MCF 10A (cell line): ENCODE data around the gene TRIM25. TPM values are rescaled to one million over a fixed set of nuclear protein-coding genes. Genes with fewer than 3 reads are reported as not detected.

Source experiments
- BruUV-seq: library from RNA; stranded (reverse); fragments of 400-500 nt; replicated peaks from 2 replicates; lab custom pipeline; 2021; lab: Mats Ljungman, UMichigan
- CTCF ChIA-PET: fragments of 300-600 bp; sonication (Branson Sonifier 250); formaldehyde crosslinking; extraction: SDS; loops from one replicate; lab custom pipeline; 2021; ENCODE audit warnings: antibody characterized with exemption, inconsistent platforms; lab: Yijun Ruan, JAX
- POLR2A ChIA-PET: fragments of 300-600, 350-650 bp; sonication (Branson Sonifier 250); formaldehyde crosslinking; extraction: SDS; loops from one replicate; lab custom pipeline; 2020; ENCODE audit warnings: antibody characterized with exemption, inconsistent platforms; lab: Yijun Ruan, JAX
- DNase-seq: peaks from one replicate; pipeline ENCODE4 v3.0.0-alpha.2; 2018; ENCODE audit not compliant: unreplicated experiment
- H3K27ac Mint-ChIP-seq: one replicate; pipeline ENCODE4 v1.8.0; 2022; ENCODE audit warnings: mild to moderate bottlenecking, low read depth, mixed read lengths; ENCODE audit not compliant: unreplicated experiment
- H3K27me3 Mint-ChIP-seq: one replicate; pipeline ENCODE4 v1.8.0; 2022; ENCODE audit warnings: mixed read lengths; ENCODE audit not compliant: insufficient read depth, unreplicated experiment
- H3K36me3 Mint-ChIP-seq: one replicate; pipeline ENCODE4 v1.8.0; 2022; ENCODE audit warnings: mild to moderate bottlenecking, moderate library complexity, mixed read lengths; ENCODE audit not compliant: insufficient read depth, unreplicated experiment
- H3K4me1 Mint-ChIP-seq: one replicate; pipeline ENCODE4 v1.8.0; 2022; ENCODE audit warnings: mixed read lengths; ENCODE audit not compliant: insufficient read depth, unreplicated experiment
- H3K4me3 Mint-ChIP-seq: one replicate; pipeline ENCODE4 v1.8.0; 2022; ENCODE audit warnings: mild to moderate bottlenecking, moderate library complexity, mixed read lengths; ENCODE audit not compliant: unreplicated experiment
- H3K9me3 Mint-ChIP-seq: one replicate; pipeline ENCODE4 v1.8.0; 2022; ENCODE audit warnings: mixed read lengths; ENCODE audit not compliant: unreplicated experiment
- intact Hi-C: fragments of 100-400 bp; cut with micrococcal nuclease; formaldehyde crosslinking; loops from 2 replicates; pipeline ENCODE4 v1.14.1; 2022
- total RNA-seq: library from RNA; stranded (reverse); gene quantifications from 2 replicates; pipeline ENCODE4 v1.2.3, GENCODE V29; 2022
- TF ChIP-seq, protein P1 (sequence below): fragments of 200-600 bp; IDR thresholded peaks from one replicate; pipeline ENCODE4 v1.8.0; 2022; ENCODE audit warnings: antibody characterized with exemption, mild to moderate bottlenecking; ENCODE audit not compliant: unreplicated experiment

TRIM25 gene
- total RNA-seq, 1 experiment from 2014 or later = 178 TPM

DNA sequence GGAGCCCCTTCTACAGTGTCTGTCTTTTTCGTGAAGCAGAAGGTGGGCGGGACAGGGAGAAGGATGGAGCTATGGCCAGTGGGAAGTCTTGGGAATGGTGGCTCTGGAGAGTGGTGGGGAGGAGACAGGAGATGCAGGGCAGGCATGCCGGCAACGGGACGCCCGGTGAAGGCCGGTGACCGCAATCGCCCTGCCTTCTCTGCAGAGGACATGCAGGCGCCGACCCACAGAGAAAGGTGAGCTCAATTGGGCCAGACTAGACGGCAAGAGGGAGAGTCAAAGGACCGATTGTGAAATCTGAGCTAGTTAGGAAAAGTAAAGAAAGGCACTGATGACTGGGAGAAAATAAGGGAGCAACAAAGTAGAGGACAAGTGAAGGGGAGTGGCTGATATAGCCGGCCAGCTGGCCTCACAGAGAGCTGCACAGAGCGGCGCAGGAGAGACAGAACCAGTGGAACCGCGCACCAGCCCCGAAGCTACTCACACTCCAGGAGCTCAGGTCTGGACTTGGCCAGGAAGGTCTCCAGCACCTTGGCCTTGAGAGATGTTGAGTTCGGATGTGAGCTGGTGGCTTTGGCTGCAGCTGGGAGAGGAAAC, 18.9 kb downstream of the TRIM25 start:
- POLR2A ChIA-PET = interaction anchor here (0.6 kb wide), 1 partner anchor 43 kb away, joined by 3 read pairs; no protein-coding TSS in a partner anchor
- Mint-ChIP-seq H3K4me1 (no peaks in the 10 kb centered on the region), H3K27ac (no peak overlapping the region), H3K27me3 (no peaks in the 10 kb centered on the region), H3K36me3 (peaks cover 98% of the 10 kb centered on the region), H3K9me3 (peaks cover 10% of the 10 kb centered on the region), H3K4me3 (no peak overlapping the region)
- TF ChIP-seq, protein P1, sequence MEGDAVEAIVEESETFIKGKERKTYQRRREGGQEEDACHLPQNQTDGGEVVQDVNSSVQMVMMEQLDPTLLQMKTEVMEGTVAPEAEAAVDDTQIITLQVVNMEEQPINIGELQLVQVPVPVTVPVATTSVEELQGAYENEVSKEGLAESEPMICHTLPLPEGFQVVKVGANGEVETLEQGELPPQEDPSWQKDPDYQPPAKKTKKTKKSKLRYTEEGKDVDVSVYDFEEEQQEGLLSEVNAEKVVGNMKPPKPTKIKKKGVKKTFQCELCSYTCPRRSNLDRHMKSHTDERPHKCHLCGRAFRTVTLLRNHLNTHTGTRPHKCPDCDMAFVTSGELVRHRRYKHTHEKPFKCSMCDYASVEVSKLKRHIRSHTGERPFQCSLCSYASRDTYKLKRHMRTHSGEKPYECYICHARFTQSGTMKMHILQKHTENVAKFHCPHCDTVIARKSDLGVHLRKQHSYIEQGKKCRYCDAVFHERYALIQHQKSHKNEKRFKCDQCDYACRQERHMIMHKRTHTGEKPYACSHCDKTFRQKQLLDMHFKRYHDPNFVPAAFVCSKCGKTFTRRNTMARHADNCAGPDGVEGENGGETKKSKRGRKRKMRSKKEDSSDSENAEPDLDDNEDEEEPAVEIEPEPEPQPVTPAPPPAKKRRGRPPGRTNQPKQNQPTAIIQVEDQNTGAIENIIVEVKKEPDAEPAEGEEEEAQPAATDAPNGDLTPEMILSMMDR = no peak
- DNase-seq = no peak
- no TSS peak for BruUV-seq
- intact Hi-C loops = no loop called here
- CTCF ChIA-PET = interaction anchor here (1.0 to 3.2 kb wide), 4 partner anchors 9 to 86 kb away, joined by 3 to 12 read pairs (median 4); no protein-coding TSS in a partner anchor

DNA sequence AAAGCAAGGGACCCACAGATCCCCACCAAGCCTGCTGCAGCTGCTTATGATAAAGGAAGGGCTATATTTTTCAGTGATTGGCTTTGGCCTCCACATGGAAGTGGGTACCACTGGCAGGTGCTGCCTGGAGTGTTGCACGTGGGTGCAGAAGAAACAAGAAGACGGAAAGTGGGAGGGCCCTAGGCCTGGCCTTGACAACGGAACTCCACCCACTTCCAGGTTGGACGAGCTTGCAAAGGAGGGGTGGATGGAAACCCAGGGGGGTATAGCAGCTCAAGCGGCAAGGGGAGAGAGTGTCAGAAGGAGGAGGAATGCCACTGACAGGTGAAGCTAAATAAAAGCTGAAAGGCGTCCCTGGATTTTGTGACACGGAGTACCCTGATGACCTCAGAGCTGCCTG, 20.3 kb downstream of the TRIM25 start:
- DNase-seq = no peak
- Mint-ChIP-seq H3K4me1 (no peaks in the 10 kb centered on the region), H3K27me3 (no peaks in the 10 kb centered on the region), H3K27ac (no peak overlapping the region), H3K4me3 (no peak overlapping the region), H3K36me3 (peaks cover 99% of the 10 kb centered on the region), H3K9me3 (peaks cover 10% of the 10 kb centered on the region)
- no TSS peak for BruUV-seq
- intact Hi-C loops = no loop called here
- TF ChIP-seq, protein P1 = no peak
- POLR2A ChIA-PET = no interaction called here
- CTCF ChIA-PET = interaction anchor here (0.6 to 3.2 kb wide), 4 partner anchors 12 to 159 kb away, joined by 3 to 12 read pairs (median 3); no protein-coding TSS in a partner anchor

DNA sequence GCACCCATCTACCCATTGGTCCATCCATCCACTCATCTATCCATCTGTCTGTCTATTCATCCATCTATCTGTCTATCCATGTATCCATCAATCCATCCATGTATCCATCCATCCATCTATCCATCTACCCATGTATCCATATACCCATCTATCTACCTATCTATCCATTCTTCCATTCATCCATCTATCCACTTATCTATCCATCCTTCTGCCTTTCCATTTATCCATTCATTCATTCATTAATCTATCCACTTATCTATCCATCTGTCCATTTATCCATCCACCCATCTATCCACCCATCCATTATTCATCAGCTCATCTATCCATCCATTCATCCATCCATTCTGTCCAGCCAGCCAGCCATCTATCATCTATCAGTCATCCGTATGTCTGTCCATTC, 21.5 kb downstream of the TRIM25 start:
- intact Hi-C loops = no loop called here
- ChIA-PET POLR2A (no interaction called here), CTCF (interaction anchor here (0.6 to 3.2 kb wide), 2 partner anchors 13 to 17 kb away, joined by 3 to 12 read pairs; no protein-coding TSS in a partner anchor)
- Mint-ChIP-seq H3K9me3 (peaks cover 14% of the 10 kb centered on the region), H3K4me3 (no peak overlapping the region), H3K4me1 (no peaks in the 10 kb centered on the region), H3K27ac (no peak overlapping the region), H3K27me3 (no peaks in the 10 kb centered on the region), H3K36me3 (peaks cover 99% of the 10 kb centered on the region)
- DNase-seq = no peak
- TF ChIP-seq, protein P1 = no peak
- no TSS peak for BruUV-seq

DNA sequence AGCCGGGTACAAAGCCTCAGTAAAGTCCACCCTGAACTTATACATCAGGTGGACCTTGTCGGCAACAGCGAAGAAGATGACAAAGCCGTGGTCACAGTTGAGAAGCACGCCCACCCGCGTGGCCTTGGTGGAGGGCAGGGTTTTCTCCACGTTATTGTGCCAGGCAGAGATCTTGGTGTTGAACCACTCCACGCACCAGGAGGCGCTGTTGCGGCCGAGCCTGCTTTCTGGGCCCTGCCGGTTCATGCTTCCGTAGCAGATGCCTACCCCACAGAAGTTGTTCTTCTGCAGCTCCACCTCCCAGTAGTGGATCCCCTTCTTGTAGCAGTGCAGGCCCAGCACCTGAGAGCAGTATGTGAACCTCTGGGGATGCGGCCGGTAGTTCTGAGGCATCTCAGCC, 22.1 kb downstream of the TRIM25 start:
- TF ChIP-seq, protein P1 = no peak
- intact Hi-C loops = no loop called here
- Mint-ChIP-seq H3K27ac (no peak overlapping the region), H3K36me3 (peaks cover 98% of the 10 kb centered on the region), H3K4me3 (no peak overlapping the region), H3K9me3 (peaks cover 18% of the 10 kb centered on the region), H3K4me1 (no peaks in the 10 kb centered on the region), H3K27me3 (no peaks in the 10 kb centered on the region)
- DNase-seq = no peak
- no TSS peak for BruUV-seq
- CTCF ChIA-PET = interaction anchor here (0.7 kb wide), 1 partner anchor 48 kb away, joined by 3 read pairs; no protein-coding TSS in a partner anchor
- POLR2A ChIA-PET = no interaction called here
